ENCODE measurements around the gene LYG2.
"Not testable (repeated sequence)": the region's sequence is repeated elsewhere in the genome, so short reads cannot be mapped to it uniquely, and the experiment has no call there.

Gene LYG2

GRCh38 chr2:99249951-99250350 lies 5.5 kb downstream of the LYG2 start:
- H3K4me3 ChIP-seq (ENCODE audit: control insufficient read depth, low read depth, low read length), result no peak overlapping the region
- TF ChIP-seq, protein P1, sequence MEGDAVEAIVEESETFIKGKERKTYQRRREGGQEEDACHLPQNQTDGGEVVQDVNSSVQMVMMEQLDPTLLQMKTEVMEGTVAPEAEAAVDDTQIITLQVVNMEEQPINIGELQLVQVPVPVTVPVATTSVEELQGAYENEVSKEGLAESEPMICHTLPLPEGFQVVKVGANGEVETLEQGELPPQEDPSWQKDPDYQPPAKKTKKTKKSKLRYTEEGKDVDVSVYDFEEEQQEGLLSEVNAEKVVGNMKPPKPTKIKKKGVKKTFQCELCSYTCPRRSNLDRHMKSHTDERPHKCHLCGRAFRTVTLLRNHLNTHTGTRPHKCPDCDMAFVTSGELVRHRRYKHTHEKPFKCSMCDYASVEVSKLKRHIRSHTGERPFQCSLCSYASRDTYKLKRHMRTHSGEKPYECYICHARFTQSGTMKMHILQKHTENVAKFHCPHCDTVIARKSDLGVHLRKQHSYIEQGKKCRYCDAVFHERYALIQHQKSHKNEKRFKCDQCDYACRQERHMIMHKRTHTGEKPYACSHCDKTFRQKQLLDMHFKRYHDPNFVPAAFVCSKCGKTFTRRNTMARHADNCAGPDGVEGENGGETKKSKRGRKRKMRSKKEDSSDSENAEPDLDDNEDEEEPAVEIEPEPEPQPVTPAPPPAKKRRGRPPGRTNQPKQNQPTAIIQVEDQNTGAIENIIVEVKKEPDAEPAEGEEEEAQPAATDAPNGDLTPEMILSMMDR (conservative IDR thresholded peaks at IDR 0.05; ENCODE audit: control insufficient read depth, insufficient read depth, low read depth, low read length), result no peak
- no peak for DNase-seq (ENCODE audit: low read depth)

DNA sequence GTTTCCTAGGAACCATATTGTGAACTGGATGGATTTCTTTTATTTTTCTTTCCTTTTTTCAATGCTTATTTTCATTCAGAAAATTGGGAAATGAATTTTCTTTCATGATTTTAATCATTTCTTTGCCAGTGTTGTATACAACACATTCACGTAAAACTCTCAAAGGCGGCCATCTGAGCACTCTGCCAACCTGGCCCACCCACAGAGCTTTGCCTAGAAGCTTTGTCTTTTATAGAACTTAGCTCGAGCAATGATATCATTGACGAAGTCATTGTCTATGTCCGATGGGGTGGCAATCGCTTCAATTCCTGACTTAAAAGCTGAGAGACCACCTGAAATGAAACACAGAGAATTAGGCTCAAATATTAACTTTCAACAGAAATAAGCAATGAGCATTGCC lies 13.3 kb downstream of the LYG2 start:
- DNase-seq (ENCODE audit: low read depth), result no peak
- no peak overlapping the region for H3K4me3 ChIP-seq (ENCODE audit: control insufficient read depth, low read depth, low read length)
- TF ChIP-seq, protein P1 (conservative IDR thresholded peaks at IDR 0.05; ENCODE audit: control insufficient read depth, insufficient read depth, low read depth, low read length), result no peak

DNA sequence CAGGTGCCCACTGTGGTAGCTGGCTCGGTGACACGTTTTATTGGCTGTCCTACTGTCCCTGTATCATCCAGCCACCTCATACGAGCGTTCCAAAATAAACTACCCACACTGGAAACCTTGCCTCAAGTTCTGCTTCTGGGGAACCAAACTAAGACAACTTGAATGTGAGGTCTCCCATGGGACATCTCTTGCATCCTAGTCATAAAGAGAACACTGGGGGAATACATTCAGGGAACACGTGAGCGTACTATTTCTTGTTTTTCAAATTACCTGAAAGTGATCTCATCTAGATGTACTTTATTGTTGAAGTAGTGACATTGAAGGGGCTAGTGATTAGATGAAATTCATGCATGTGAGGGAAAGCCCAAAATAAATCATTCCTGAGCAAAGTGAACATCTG lies 15.0 kb downstream of the LYG2 start:
- H3K4me3 ChIP-seq (ENCODE audit: control insufficient read depth, low read depth, low read length), result no peak overlapping the region
- TF ChIP-seq, protein P1 (conservative IDR thresholded peaks at IDR 0.05; ENCODE audit: control insufficient read depth, insufficient read depth, low read depth, low read length), result no peak
- DNase-seq (ENCODE audit: low read depth), result no peak

- TF ChIP-seq, protein P1 (conservative IDR thresholded peaks at IDR 0.05; ENCODE audit: control insufficient read depth, insufficient read depth, low read depth, low read length), result no peak
- DNase-seq (ENCODE audit: low read depth), result no peak
- H3K4me3 ChIP-seq (ENCODE audit: control insufficient read depth, low read depth, low read length), result no peak overlapping the region
Observed at GRCh38 chr2:99238599-99238998, 16.9 kb downstream of the LYG2 start.

GRCh38 chr2:99233177-99233576 lies 22.3 kb downstream of the LYG2 start:
- DNase-seq (ENCODE audit: low read depth); H3K4me3 ChIP-seq (ENCODE audit: control insufficient read depth, low read depth, low read length): not testable (repeated sequence)

- no peak for DNase-seq (ENCODE audit: low read depth)
- TF ChIP-seq, protein P1 (conservative IDR thresholded peaks at IDR 0.05; ENCODE audit: control insufficient read depth, insufficient read depth, low read depth, low read length), result no peak
- H3K4me3 ChIP-seq (ENCODE audit: control insufficient read depth, low read depth, low read length), result no peak overlapping the region
Observed at GRCh38 chr2:99217929-99218501, 37.5 kb downstream of the LYG2 start.

DNA sequence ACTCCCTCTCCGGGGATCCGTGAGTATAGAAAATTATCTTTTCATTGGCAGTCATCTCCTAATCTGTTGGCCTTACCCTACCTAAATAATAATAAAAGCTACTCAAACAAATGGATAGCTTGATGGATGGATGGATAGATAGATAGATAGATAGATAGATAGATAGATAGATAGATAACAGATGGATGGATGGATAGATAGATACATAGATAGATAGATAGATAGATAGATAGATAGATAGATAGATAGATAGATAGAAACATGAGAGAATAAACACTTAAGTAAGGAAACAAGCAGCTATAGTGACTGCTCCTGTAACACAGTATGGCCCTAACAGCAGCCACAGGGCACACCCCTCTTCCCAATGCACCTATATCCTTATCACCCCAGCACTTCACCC lies 39.4 kb downstream of the LYG2 start:
- H3K4me3 ChIP-seq (ENCODE audit: control insufficient read depth, low read depth, low read length), result no peak overlapping the region
- TF ChIP-seq, protein P1 (conservative IDR thresholded peaks at IDR 0.05; ENCODE audit: control insufficient read depth, insufficient read depth, low read depth, low read length), result no peak
- no peak for DNase-seq (ENCODE audit: low read depth)

All from fibroblast of mammary gland (primary cell).